Hepatocyte (in vitro differentiated cells): Measurements from ENCODE around the gene SIRPG. TPM values are rescaled to one million over a fixed set of nuclear protein-coding genes. Genes with fewer than 3 reads are reported as not detected.
A peak's percentile ranks its signal among the peaks of the same experiment; 100 is the strongest.

Source experiments
- DNase-seq: peaks from one replicate; pipeline ENCODE4 v3.0.0-alpha.2; 2016; ENCODE audit warnings: low spot score
- H2AFZ ChIP-seq: fragments of 200-600 bp; sonication (generic); 2 replicates; pipeline ENCODE4 v1.6.0; 2016; ENCODE audit warnings: antibody characterized with exemption, mild to moderate bottlenecking
- H3K27ac ChIP-seq: fragments of 200-600 bp; sonication (generic); 2 replicates; pipeline ENCODE4 v1.5.1; 2016; ENCODE audit warnings: mild to moderate bottlenecking
- H3K27me3 ChIP-seq: fragments of 200-600 bp; sonication (generic); 2 replicates; pipeline ENCODE4 v1.6.1; 2016
- H3K36me3 ChIP-seq: fragments of 200-600 bp; sonication (generic); replicated peaks from 2 replicates; pipeline ENCODE4 v1.5.1; 2016; ENCODE audit warnings: low read depth; ENCODE audit not compliant: insufficient read depth
- H3K4me1 ChIP-seq: fragments of 200-600 bp; sonication (generic); 2 replicates; pipeline ENCODE4 v1.5.1; 2016; ENCODE audit warnings: mild to moderate bottlenecking, moderate library complexity; ENCODE audit not compliant: insufficient read depth
- H3K4me2 ChIP-seq: fragments of 200-600 bp; sonication (generic); 2 replicates; pipeline ENCODE4 v1.6.0; 2016
- H3K4me3 ChIP-seq: fragments of 200-600 bp; sonication (generic); 2 replicates; pipeline ENCODE4 v1.5.1; 2016; ENCODE audit warnings: mild to moderate bottlenecking
- H3K79me2 ChIP-seq: fragments of 200-600 bp; sonication (generic); 2 replicates; pipeline ENCODE4 v1.6.0; 2017; ENCODE audit warnings: mild to moderate bottlenecking
- H3K9me2 ChIP-seq: fragments of 200-600 bp; sonication (generic); replicated peaks from 2 replicates; pipeline ENCODE4 v1.6.0; 2017; ENCODE audit warnings: mild to moderate bottlenecking; ENCODE audit not compliant: insufficient read depth
- H3K9me3 ChIP-seq: fragments of 200-600 bp; sonication (generic); 2 replicates; pipeline ENCODE4 v1.5.1; 2016; ENCODE audit warnings: low read depth, mild to moderate bottlenecking
- H4K20me1 ChIP-seq: fragments of 200-600 bp; sonication (generic); 2 replicates; pipeline ENCODE4 v1.6.0; 2016; ENCODE audit warnings: mild to moderate bottlenecking; ENCODE audit not compliant: insufficient read depth, poor library complexity, severe bottlenecking
- CTCF ChIP-seq: fragments of 200-600 bp; sonication (generic); IDR thresholded peaks from 2 replicates; pipeline ENCODE4 v1.5.1; 2016; ENCODE audit warnings: antibody characterized with exemption, mild to moderate bottlenecking; ENCODE audit not compliant: poor library complexity
- EZH2 ChIP-seq: fragments of 200-600 bp; sonication (generic); IDR thresholded peaks from 2 replicates; pipeline ENCODE4 v1.6.1; 2016; ENCODE audit warnings: antibody characterized with exemption, mild to moderate bottlenecking, borderline replicate concordance
- EZH2phosphoT487 ChIP-seq: fragments of 200-600 bp; sonication (generic); IDR thresholded peaks from one replicate; pipeline ENCODE4 v1.6.1; 2018; ENCODE audit warnings: antibody characterized with exemption, mild to moderate bottlenecking, low read depth, moderate library complexity; ENCODE audit not compliant: unreplicated experiment, severe bottlenecking
- WGBS: methylation state at CpG from one replicate; pipeline ENCODE4 v1.1.6; 2016; ENCODE audit warnings: low lambda C conversion rate; ENCODE audit errors: missing lambda C conversion rate; 5-methylcytosine and 5-hydroxymethylcytosine counted together
- polyA plus RNA-seq: library from polyadenylated mRNA; unstranded; fragments of >200 nt; fragmentation: Nextera tagmentation; extraction: Ambion mirVana; gene quantifications from 2 replicates; pipeline ENCODE4 v1.2.1, GENCODE V29; 2016
- total RNA-seq: library from RNA; depleted of rRNA; stranded (reverse); fragments of >200 nt; gene quantifications from 2 replicates; pipeline ENCODE4 v1.2.3, GENCODE V29; 2014

The SIRPG gene
- total and polyA plus RNA-seq, 2 experiments from 2014 or later = not detected

GRCh38 chr20:1621316-1621715, 36.3 kb downstream of the SIRPG start:
- Histone ChIP-seq H3K9me2 (no peaks in the 10 kb centered on the region), H3K36me3 (no peaks in the 10 kb centered on the region), H3K4me2 (no peak overlapping the region), H2AFZ (no peak overlapping the region), H3K9me3 (no peaks in the 10 kb centered on the region), H4K20me1 (no peaks in the 10 kb centered on the region), H3K4me3 (no peak overlapping the region), H3K79me2 (no peaks in the 10 kb centered on the region), H3K27ac (no peak overlapping the region), H3K27me3 (no peaks in the 10 kb centered on the region), H3K4me1 (no peaks in the 10 kb centered on the region)
- WGBS = 93% methylated on average over 1 of the region's 1 CpG
- TF ChIP-seq CTCF (no peak), EZH2phosphoT487 (no peak), EZH2 (no peak)
- no peak for DNase-seq

GRCh38 chr20:1619861-1620444, 37.6 kb downstream of the SIRPG start, which contains the start of gene SIRPB1:
Gene SIRPB1 (minus strand): TSS chr20:1620009. CDS start chr20:1619944, 65 bp downstream.
- Histone ChIP-seq H3K79me2 (no peaks in the 10 kb centered on the region), H4K20me1 (no peaks in the 10 kb centered on the region), H3K4me2 (no peak within 1 kb of the TSS), H3K27me3 (no peaks in the 10 kb centered on the region), H3K36me3 (no peaks in the 10 kb centered on the region), H2AFZ (no peak within 1 kb of the TSS), H3K4me1 (no peaks in the 10 kb centered on the region), H3K9me3 (no peaks in the 10 kb centered on the region), H3K4me3 (no peak within 1 kb of the TSS), H3K27ac (no peak within 1 kb of the TSS), H3K9me2 (no peaks in the 10 kb centered on the region)
- no peak for TF ChIP-seq EZH2
- no peak for TF ChIP-seq EZH2phosphoT487
- no peak for TF ChIP-seq CTCF
- 82% methylated on average over 5 of the region's 5 CpGs for WGBS
- DNase-seq = peak; percentile 2

- Histone ChIP-seq H2AFZ (no peak overlapping the region), H3K27ac (no peak overlapping the region)
These were observed 38.5 kb downstream of the SIRPG start for GRCh38 chr20:1618954-1619540.

More at GRCh38 chr20:1618954-1619540, 38.5 kb downstream of the SIRPG start:
- DNase-seq = peak; percentile 0
- Histone ChIP-seq H3K27me3 (no peaks in the 10 kb centered on the region), H3K9me3 (no peaks in the 10 kb centered on the region), H4K20me1 (no peaks in the 10 kb centered on the region), H3K79me2 (no peaks in the 10 kb centered on the region), H3K4me2 (no peak overlapping the region), H3K36me3 (no peaks in the 10 kb centered on the region), H3K9me2 (no peaks in the 10 kb centered on the region), H3K4me3 (no peak overlapping the region), H3K4me1 (no peaks in the 10 kb centered on the region)
- no peak for TF ChIP-seq EZH2
- TF ChIP-seq EZH2phosphoT487 = no peak
- no peak for TF ChIP-seq CTCF
